ENCODE results near the gene DST.

The DST gene

DNA sequence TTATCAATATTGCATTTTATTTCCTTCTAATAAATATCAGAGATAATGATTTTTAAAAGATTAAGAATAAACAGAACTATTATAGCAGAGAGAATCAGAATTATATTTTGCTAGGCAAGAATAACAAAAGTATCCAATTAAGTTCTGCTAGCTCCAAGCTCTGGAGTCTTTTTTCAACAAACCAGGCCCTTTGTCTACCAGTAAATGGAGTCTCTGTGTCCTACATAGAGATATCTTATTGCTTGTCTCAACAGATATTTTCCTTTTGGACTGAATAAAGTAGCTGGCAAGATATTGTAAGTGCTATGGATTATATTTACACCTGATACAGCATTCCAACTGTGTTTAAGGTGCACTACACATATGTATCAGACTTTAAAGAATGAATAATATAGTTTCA lies 107.1 kb downstream of the DST start:
- no peak overlapping the region for H3K4me3 ChIP-seq (ENCODE audit: insufficient read length, low read depth)
- H3K9ac ChIP-seq (ENCODE audit: insufficient read length, low read depth): no peak overlapping the region
- peaks cover 29% of the 10 kb centered on the region for H3K36me3 ChIP-seq (ENCODE audit: insufficient read depth, insufficient read length, low read length)
- TF ChIP-seq ZNF274 (IDR thresholded peaks at IDR 0.05; ENCODE audit: low read depth, low read length): no peak
- no peak for TF ChIP-seq YY1 (IDR thresholded peaks at IDR 0.05; ENCODE audit: insufficient read depth, insufficient read length)
- no peak for TF ChIP-seq SUZ12 (IDR thresholded peaks at IDR 0.05; ENCODE audit: extremely low read depth, insufficient read depth, insufficient read length)
- no peaks in the 10 kb centered on the region for H3K4me1 ChIP-seq (ENCODE audit: insufficient read depth, insufficient read length)
- DNase-seq (ENCODE audit: low read depth, low spot score): no peak
- H3K27me3 ChIP-seq (ENCODE audit: insufficient read depth, insufficient read length): no peaks in the 10 kb centered on the region
- no peaks in the 10 kb centered on the region for H3K9me3 ChIP-seq (ENCODE audit: insufficient read depth, low read length)

DNA sequence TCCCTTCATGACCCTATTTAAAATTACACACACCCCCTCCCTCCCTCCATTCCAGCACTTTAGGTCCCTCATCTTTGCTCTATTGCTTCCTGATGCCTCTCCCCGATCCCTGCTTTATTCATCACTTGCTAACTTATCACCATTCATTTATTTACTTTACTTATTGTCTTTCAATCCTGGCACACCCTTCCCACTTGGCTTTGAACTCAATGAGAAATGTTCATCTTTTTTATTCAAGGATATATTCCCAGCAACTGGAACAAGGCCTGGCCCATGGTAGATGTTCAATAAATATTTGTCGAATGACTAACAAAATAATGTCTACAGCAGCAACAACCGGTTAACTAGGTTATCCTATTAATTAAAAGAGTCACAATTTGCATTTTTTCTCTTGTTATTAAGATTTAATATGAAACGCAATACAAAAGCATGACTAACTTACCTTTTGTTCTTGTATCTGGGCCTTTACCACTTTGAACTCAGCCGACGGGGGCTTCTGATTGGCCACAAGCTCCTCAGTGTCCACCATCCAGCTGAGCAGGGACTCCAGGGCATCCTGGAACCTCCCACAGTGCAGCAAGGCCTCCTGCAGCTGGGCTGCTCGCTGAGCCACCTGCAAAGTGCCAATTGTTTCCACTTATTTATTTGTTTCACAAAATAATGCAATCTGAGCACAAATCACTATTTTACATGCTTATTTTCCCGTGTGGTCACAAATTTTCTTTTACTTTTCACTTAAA lies 107.8 kb downstream of the DST start:
- no peak for TF ChIP-seq YY1 (IDR thresholded peaks at IDR 0.05; ENCODE audit: insufficient read depth, insufficient read length)
- no peak for TF ChIP-seq SUZ12 (IDR thresholded peaks at IDR 0.05; ENCODE audit: extremely low read depth, insufficient read depth, insufficient read length)
- TF ChIP-seq ZNF274 (IDR thresholded peaks at IDR 0.05; ENCODE audit: low read depth, low read length): no peak
- no peak overlapping the region for H3K9ac ChIP-seq (ENCODE audit: insufficient read length, low read depth)
- no peak for DNase-seq (ENCODE audit: low read depth, low spot score)

DNA sequence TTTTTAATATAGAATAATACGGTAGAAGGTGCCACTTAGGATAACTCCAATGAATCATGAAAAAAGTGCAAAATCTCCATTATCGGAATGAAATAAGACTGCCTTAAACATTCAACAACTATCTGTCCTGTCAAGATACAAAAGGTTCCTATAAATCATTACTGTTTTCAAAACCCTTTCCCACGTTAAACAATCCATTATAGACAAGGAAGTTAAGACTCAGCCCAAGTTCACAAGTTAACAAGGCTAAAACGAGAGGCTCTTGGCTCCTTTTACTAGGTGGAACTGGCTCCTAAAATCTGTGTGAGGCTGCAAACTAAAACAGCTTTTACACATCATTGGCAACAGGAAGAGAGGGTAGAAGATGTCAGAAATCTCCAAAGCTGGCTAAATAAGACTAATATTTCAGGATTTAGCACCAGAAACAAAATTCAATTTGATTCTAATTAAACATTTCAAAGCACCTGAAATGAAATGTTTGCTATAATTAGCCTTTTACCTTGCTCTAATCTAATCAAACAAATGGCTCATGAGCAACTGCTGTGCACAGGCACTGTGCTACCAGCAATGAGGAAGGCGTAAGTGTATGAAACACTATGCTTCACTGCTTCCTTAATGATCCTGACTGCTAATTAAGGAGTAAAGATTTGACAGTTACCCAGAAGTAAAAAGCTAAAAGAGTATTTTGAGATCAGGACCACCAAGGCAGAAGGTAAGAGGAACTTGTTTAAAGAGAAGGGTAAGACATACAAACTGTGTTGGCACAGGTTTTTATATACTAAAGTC lies 109.7 kb downstream of the DST start:
- Histone ChIP-seq H3K4me3 (ENCODE audit: insufficient read length, low read depth) (no peak overlapping the region), H3K9me3 (ENCODE audit: insufficient read depth, low read length) (no peaks in the 10 kb centered on the region), H3K4me1 (ENCODE audit: insufficient read depth, insufficient read length) (no peaks in the 10 kb centered on the region), H3K36me3 (ENCODE audit: insufficient read depth, insufficient read length, low read length) (peaks cover 38% of the 10 kb centered on the region), H3K9ac (ENCODE audit: insufficient read length, low read depth) (no peak overlapping the region), H3K27me3 (ENCODE audit: insufficient read depth, insufficient read length) (no peaks in the 10 kb centered on the region)
- TF ChIP-seq ZNF274 (IDR thresholded peaks at IDR 0.05; ENCODE audit: low read depth, low read length): no peak
- no peak for TF ChIP-seq YY1 (IDR thresholded peaks at IDR 0.05; ENCODE audit: insufficient read depth, insufficient read length)
- no peak for TF ChIP-seq SUZ12 (IDR thresholded peaks at IDR 0.05; ENCODE audit: extremely low read depth, insufficient read depth, insufficient read length)
- DNase-seq (ENCODE audit: low read depth, low spot score): no peak

More for the DNA sequence above, 107.8 kb downstream of the DST start:
- H3K4me3 ChIP-seq (ENCODE audit: insufficient read length, low read depth): no peak overlapping the region
- no peaks in the 10 kb centered on the region for H3K4me1 ChIP-seq (ENCODE audit: insufficient read depth, insufficient read length)
- H3K36me3 ChIP-seq (ENCODE audit: insufficient read depth, insufficient read length, low read length): peaks cover 32% of the 10 kb centered on the region
- H3K9me3 ChIP-seq (ENCODE audit: insufficient read depth, low read length): no peaks in the 10 kb centered on the region
- H3K27me3 ChIP-seq (ENCODE audit: insufficient read depth, insufficient read length): no peaks in the 10 kb centered on the region

DNA sequence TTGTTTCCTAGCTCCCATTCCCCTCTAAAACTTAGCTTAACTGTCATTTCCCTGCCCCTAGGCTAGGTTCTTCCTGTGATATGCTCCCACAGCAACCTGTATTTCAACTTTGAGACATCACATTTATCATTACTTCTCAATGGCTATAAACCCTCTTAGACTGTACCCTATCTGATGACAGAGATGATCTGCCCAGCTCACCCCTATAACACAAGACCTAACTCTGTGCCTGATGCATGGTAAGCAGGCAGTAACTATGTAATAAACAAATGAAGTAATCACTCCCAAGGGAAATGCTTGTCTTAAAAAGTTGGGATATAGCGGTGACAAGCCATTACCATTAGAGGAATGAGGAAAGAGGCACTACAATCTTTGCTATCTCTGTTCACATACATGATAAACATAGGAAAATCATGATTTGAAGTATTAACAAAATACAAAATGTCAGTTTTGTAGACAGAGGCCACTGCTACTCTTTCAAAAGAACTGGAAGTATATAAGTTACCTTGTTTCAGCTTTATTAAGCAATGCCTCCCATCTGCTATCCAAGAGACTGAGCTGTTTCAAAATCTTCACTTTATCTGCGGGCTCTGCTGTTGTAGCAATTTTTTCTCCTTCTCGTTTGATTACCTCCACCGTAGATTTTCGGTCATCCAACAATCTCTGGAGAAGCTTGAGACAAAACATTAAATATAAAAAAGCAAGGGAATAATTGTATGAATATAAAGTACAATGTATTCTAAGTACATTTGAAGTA lies 110.7 kb downstream of the DST start:
- Histone ChIP-seq H3K9ac (ENCODE audit: insufficient read length, low read depth) (no peak overlapping the region), H3K9me3 (ENCODE audit: insufficient read depth, low read length) (no peaks in the 10 kb centered on the region), H3K4me3 (ENCODE audit: insufficient read length, low read depth) (no peak overlapping the region), H3K27me3 (ENCODE audit: insufficient read depth, insufficient read length) (no peaks in the 10 kb centered on the region), H3K36me3 (ENCODE audit: insufficient read depth, insufficient read length, low read length) (peaks cover 41% of the 10 kb centered on the region), H3K4me1 (ENCODE audit: insufficient read depth, insufficient read length) (no peaks in the 10 kb centered on the region)
- no peak for DNase-seq (ENCODE audit: low read depth, low spot score)
- no peak for TF ChIP-seq ZNF274 (IDR thresholded peaks at IDR 0.05; ENCODE audit: low read depth, low read length)
- TF ChIP-seq YY1 (IDR thresholded peaks at IDR 0.05; ENCODE audit: insufficient read depth, insufficient read length): no peak
- TF ChIP-seq SUZ12 (IDR thresholded peaks at IDR 0.05; ENCODE audit: extremely low read depth, insufficient read depth, insufficient read length): no peak

DNA sequence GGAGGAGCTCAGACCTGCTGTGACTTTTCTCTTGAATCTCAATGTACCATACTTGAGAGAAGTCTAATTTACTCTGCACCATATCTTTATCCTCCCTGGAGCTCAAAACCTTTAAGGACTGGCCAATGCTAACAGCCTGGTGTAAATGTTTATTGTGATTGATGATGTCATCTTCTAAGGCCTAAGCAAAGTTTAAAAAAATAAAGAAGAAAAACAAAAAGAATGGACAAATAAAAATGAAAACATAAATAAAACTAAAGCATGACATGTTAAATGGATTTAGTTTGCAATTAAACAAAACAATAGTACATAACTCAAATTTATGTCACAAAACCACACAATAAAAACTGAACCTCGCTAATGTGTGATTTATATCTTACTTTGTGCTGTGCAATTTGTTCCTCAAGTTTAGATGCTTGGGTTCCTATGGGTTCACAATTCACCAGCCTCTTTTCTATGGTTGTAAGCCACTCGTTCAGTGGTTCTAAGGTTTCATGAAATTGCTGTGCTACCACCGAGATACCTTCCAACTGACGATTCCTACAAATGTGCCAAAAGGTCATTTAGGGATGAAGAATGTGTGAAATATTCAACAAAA lies 113.0 kb downstream of the DST start:
- Histone ChIP-seq H3K9ac (ENCODE audit: insufficient read length, low read depth) (no peak overlapping the region), H3K36me3 (ENCODE audit: insufficient read depth, insufficient read length, low read length) (peaks cover 36% of the 10 kb centered on the region), H3K4me1 (ENCODE audit: insufficient read depth, insufficient read length) (no peaks in the 10 kb centered on the region), H3K27me3 (ENCODE audit: insufficient read depth, insufficient read length) (no peaks in the 10 kb centered on the region), H3K4me3 (ENCODE audit: insufficient read length, low read depth) (no peak overlapping the region), H3K9me3 (ENCODE audit: insufficient read depth, low read length) (no peaks in the 10 kb centered on the region)
- DNase-seq (ENCODE audit: low read depth, low spot score): no peak
- TF ChIP-seq SUZ12 (IDR thresholded peaks at IDR 0.05; ENCODE audit: extremely low read depth, insufficient read depth, insufficient read length): no peak
- TF ChIP-seq ZNF274 (IDR thresholded peaks at IDR 0.05; ENCODE audit: low read depth, low read length): no peak
- TF ChIP-seq YY1 (IDR thresholded peaks at IDR 0.05; ENCODE audit: insufficient read depth, insufficient read length): no peak

DNA sequence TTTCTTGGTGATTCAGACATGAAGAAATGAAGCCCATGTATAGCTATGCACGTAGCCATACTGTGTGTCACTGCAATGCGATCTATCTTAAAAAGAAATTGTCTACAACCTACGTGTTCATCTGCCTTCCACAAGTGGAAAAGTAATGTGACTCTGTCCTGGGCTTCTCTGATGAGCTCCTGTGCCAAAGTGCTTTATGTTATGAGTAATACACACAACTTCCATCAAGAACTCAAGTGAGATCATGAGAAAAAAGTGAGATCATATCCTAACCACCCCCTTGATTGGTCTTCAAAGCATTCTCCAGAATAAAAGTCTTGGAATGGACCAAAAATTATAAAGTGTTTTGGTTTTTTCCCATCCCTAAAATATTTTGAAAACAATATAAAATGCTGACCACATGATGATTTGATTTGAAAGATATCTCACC lies 114.3 kb downstream of the DST start:
- Histone ChIP-seq H3K4me1 (ENCODE audit: insufficient read depth, insufficient read length) (no peaks in the 10 kb centered on the region), H3K9me3 (ENCODE audit: insufficient read depth, low read length) (no peaks in the 10 kb centered on the region), H3K27me3 (ENCODE audit: insufficient read depth, insufficient read length) (no peaks in the 10 kb centered on the region), H3K36me3 (ENCODE audit: insufficient read depth, insufficient read length, low read length) (peaks cover 31% of the 10 kb centered on the region), H3K9ac (ENCODE audit: insufficient read length, low read depth) (no peak overlapping the region), H3K4me3 (ENCODE audit: insufficient read length, low read depth) (no peak overlapping the region)
- no peak for DNase-seq (ENCODE audit: low read depth, low spot score)
- TF ChIP-seq SUZ12 (IDR thresholded peaks at IDR 0.05; ENCODE audit: extremely low read depth, insufficient read depth, insufficient read length) (no peak), YY1 (IDR thresholded peaks at IDR 0.05; ENCODE audit: insufficient read depth, insufficient read length) (no peak), ZNF274 (IDR thresholded peaks at IDR 0.05; ENCODE audit: low read depth, low read length) (no peak)

Data from NT2/D1 (cell line).